Stimulated activated naive CD4-positive, alpha-beta T cell (primary cell): ENCODE measurements around the gene RCC2.
A peak's percentile ranks its signal among the peaks of the same experiment; 100 is the strongest.

ENCODE experiments used
- DNase-seq, 6 experiments: peaks; one replicate each; lab custom pipeline; 2025; lab: John Stamatoyannopoulos, UW

Gene RCC2

DNA sequence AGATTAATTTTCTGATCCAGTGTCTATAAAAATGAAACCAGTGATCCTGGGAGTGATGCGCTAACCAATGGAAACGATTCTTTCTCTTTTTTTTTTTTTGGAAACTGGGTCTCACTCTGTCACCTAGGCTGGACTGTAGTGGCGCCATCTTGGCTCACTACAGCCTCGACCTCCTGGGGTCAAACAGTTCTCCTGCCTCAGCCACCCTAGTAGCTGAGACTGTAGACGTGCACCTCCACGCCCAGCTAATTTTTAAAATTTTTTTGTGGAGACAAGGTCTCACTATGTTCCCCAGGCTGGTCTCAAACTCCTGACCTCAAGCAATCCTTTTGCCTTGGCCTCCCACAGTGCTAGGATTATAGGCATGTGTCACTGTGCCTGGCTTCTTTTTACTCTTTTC lies 3.4 kb upstream of the RCC2 start:
- DNase-seq, result no peak

DNA sequence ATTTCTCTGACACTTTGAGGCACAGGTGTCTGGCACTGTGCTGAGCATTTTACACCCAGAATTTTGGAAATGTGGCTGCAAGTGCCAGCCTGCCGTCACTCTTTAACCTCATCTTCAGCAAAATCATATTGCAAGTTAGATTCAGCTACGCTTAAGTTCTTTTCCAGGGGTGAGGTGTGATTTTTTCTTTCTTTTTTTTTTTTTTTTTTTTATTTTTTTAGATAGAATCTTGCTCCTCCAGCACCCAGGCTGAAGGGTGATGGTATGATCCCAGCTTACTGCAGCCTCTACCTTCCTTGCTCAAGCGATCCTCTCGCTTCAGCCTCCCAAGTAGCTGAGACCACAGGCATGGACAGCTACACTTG lies 2.5 kb upstream of the RCC2 start:
- no peak for DNase-seq

DNA sequence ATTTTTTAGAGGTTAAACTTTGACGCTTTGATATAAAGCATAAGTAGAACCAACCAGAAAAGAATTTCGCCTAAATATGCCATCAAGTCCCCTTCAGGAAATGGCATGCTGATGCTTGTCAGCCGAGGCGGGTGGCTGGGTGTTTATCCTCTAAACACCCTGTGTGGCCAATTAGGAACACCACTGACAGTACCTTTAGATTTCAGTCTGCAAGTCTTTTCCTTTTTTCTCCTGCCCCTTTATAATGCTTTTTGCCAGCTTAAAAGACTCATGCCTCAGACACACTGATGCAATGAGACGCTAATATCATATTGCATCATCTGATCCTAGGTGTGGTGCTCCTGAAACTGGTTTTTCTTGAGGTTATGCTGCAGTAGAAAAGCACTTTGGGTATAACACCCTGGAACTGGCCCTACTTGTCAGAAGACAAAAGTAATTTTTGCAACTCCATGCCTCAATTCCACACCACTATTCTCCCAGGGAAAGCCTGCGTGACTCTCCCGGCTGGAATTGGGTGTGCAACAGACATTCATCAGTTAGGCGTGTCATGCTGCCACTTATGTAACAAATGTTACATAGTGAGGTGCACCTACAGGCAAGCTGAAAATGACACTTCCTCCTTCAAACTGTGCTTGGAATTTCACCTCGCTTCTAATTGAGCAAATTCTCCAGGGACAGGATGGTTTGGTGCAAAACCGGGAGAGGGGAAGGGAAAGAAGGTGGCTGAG lies 2.0 kb upstream of the RCC2 start:
- DNase-seq, result no peak

DNA sequence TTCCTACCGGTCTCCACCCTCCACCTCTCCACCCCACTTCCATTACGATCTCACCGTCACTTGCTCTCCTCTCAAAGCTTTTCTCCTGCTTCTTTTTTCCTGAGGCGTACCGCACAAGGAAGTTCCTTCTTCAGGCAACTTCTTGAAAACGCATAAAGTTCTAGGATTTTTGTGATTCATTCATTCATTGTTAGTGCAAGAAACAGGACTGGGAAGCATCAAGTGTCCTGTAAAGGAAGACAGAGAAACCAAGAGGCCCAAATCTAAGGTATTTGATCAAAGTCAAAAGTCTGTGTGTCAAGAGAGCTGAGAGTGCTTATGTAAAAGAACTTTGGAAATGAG lies 1.3 kb upstream of the RCC2 start:
- no peak for DNase-seq

DNA sequence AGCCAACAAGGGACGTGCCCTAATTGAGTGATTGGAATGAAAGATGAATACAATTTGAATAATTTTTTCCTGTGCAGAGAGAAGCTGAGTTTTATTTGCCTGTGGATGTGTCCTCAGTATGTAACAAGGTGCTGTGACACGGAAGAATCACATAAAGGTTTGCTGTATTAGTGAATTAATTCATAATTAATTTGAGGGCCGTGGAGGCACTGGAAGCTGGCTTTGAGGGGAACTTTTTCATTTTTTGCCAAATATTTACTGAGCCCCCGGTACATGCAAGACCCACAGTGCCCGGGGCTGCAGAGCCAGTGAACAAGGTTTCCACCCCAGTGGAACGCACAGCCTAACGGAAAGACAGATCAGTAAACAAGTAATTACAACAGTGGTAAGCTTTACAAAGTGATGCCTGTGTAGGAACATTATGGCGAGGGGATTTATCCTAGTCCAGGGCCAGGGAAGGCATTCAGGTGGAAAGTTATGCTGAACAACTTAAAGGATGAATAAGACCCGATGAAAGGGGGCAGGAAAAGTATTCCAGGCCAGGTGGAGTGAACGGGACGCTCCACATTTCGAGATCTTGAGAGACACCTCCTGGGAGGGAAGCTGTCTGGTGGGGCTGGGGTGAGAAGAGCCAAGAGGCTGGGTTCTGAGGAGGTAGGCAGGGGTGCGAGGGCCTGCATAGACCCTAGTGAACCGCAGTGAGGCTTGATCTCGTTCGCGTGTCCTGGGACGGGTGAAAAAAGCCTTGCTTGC lies 773 bp upstream of the RCC2 start:
- DNase-seq, result no peak

DNA sequence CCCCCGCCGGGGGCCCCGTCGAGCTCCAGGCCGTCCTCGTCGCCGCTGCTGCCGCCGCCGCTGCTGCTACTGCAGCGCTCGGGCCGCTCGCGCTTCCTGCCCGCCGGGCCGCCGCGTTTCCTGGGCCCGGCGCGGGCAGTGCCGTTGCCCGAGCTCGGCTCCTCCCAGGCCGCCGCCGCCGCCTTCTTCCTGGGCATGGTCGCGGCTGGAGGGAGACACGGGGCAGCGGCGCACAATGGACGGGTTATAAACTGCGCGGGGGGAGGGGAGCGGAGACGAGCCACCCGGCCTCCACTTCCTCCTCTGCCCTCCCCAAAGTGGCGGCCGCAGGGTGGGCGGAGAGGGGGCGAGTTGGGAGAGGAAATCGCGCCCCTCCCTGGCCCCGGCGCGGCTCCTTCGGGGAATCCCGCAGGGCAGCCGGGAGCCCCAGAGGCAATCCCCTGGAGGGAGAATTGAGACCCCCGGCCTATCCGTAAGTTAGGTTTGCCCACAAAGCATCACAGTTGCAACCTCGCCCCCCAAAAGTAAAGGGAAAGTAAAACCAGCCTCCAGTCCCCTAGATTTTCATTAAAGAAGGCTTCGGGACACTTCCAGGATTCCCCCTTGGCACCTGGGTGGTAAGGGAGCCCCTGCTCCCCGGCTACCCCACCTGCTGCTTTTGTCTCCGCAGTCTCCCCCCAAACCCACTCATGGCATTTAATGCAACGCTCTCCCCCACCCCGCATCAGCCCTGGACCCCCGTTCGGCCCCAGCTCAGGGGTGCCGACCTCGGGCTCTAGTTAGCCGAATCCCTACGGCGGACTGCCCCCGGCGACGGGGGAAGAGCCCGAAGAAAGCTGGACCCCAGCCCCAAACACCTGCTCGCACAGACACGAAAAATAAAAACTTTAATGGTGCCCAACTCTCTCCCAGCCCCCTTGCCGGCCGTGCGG lies 893 bp downstream of the RCC2 start:
- peak; percentile 30 to 57 (median 46) for DNase-seq

DNA sequence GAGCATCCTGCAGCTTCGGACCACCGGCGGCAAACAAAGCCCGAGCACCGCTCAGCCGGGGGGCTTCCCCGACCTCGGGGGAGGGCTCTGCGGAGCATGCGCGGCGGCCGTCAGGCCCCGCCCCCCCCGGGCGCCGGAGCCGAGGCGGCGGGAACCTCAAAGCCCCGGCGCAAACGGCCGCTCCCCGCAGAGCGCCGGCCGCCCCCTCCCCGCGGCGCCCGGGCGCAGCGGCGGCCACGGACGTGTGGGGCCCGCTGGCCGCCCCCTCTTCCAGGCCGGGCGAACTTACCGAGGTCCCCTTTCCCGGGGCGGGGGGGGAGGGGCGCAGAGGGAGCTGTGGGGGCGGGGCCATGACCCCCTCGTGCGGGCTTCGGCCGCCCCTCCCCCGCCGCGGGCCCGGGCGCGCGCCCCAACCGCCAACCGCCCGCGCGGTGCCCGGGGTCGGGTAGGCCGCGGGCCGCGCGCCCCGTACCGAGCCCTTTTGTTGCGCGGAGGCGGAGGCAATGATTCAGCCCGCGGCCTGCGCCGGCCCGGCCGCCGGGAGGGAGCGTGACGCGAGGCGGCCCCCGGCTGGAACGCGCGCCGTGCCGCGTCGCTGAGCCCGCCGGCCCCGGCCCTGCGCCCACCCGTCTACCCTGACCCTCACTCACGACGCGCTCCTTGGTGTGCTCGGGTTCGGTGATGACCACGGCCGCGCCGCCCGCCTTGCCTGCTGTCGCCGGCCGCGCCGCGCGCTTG lies 1.7 kb downstream of the RCC2 start:
- DNase-seq, result peak; percentile 58 to 73 (median 70)

DNA sequence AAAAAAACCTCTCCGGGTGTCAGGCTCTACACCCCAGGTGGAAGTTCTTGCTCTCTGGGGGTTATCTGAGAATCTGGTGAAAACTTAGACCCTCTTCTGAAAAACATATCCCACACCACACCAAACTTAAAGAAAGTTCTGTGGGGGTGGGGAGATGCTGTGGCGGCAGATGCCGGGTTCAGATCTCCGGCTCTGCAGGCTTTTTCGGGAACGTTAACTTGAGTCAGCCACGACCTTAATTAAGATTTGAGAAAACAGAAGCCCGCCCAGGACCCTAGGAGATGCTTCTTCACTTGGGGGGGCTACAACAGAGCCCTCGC lies 2.3 kb downstream of the RCC2 start:
- no peak for DNase-seq

DNA sequence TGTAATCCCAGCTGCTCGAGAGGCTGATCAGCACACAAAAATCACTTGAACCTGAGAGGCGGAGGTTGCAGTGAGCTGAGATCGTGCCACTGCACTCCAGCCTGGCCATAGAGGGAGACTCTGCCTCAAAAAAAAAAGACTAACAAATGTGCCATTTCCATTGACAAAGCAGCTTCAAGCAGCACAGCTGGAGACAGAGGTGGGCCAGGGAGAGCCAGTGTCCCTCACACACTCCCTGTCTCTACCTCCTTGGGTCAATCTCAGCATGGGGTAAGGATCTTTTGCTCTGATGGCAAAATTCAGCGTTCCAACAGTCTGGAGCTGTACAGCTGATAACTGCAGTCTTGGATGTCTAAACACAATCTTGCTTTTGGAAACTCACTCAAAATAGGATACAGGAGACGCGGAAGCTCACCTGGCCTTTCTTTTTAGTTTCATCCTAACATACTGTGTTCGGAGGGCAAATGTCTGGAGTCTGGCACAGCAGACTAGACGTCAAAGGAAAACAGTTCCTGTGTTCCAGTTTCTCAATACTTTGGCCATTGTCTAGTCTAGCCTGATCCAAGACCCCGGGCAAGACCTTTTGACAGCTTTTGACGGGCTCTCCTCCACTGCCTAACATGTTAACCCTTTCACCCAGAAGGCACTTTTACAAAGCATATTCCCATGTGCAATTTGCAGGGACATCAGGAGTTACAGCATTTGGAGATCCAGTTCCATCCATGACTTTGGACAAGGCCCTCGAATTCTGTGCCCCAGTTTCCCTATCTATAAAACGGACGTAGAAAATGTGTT lies 2.9 kb downstream of the RCC2 start:
- no peak for DNase-seq

DNA sequence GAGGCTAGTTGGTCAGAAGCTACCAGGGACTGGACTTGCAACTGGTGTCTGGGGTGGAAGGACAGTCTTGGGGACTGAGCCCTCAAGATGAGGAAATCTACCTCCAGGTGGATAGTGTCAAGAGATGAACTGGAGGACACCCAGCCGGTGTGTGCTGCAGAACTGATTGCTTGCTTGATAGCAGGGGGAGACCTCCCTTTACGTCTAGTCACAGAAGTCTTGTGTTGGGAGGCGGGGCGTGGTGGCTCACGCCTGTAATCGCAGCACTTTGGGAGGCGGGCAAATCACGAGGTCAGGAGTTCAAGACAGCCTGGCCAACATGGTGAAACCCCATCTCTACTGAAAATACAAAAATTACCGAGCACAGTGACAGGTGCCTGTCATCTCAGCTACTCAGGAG lies 4.9 kb downstream of the RCC2 start:
- DNase-seq, result no peak

DNA sequence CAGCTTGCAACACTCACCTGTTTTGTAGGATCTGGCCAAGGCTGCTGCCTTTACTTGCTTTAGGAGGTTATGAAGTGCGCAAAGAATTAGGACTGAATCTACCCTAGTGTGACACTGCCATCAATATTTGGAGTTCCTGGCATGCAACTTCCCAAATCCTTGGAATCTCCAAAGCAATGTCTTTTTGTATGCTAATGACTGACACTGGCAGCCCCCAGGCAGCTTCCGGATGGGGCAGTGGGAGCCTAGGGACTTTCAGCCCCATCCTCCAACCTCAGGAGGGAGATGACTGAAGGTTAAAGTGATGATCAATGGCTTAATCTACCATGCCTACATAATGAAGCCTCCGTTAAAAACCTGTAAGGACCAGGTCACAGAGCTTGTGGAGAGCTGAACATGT lies 5.5 kb downstream of the RCC2 start:
- DNase-seq, result no peak

DNA sequence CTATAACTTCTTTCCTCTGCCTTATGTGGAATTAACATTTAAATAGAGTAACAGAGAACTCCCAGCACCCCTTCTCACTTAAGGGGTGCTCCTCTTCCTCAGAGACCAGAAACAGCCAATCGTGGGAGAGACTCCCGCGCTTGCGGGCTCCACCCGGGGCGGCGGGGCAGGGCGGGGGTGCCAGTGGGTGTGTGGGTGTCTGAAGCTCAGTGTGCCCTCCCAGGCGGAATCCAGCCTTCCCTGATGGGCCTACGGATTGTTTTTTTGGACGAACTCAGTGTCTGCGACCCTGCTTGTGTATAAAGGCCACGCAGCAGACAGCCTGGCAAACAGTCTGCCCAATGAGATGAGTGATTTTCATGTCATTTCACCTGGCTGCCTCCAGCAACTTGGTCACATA lies 6.2 kb downstream of the RCC2 start:
- DNase-seq, result no peak

DNA sequence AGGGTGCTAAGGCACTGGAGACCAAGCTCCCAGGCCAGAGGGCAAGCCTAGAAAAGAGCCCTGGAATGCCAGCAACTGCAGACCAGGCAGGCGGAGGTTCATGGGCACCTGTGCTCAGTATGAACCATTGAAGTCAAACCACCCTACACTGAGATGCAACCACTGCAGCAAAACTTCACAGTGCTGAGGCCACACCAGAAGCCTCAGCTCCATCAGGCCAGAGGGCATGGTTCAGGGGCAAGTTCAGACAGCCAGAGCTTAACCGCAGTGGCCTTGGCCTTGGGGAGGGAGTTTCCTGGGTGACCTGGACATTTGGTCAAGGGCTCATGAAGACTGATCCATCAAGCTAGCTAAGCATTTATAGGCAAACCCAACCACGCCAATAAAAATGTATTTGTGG lies 7.1 kb downstream of the RCC2 start:
- no peak for DNase-seq

DNA sequence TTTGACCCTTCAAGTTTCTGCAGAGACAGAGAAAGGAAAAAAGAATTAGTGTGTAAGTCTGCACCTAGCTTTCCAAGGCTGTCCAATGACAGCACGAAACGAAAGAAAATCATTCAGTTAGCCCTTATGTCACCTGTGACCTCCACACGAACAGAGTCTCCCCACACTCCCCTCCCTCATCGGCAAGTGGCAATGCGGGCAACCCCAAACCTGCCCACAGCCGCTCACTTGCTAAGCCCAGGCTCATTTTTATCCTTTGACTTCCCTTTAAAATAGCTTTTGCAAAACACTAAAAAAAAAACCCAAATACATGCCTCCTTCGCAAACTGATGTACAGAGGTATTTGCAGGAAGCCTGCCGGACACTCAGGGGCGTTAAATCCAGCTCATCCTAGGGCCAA lies 10.3 kb downstream of the RCC2 start:
- no peak for DNase-seq

DNA sequence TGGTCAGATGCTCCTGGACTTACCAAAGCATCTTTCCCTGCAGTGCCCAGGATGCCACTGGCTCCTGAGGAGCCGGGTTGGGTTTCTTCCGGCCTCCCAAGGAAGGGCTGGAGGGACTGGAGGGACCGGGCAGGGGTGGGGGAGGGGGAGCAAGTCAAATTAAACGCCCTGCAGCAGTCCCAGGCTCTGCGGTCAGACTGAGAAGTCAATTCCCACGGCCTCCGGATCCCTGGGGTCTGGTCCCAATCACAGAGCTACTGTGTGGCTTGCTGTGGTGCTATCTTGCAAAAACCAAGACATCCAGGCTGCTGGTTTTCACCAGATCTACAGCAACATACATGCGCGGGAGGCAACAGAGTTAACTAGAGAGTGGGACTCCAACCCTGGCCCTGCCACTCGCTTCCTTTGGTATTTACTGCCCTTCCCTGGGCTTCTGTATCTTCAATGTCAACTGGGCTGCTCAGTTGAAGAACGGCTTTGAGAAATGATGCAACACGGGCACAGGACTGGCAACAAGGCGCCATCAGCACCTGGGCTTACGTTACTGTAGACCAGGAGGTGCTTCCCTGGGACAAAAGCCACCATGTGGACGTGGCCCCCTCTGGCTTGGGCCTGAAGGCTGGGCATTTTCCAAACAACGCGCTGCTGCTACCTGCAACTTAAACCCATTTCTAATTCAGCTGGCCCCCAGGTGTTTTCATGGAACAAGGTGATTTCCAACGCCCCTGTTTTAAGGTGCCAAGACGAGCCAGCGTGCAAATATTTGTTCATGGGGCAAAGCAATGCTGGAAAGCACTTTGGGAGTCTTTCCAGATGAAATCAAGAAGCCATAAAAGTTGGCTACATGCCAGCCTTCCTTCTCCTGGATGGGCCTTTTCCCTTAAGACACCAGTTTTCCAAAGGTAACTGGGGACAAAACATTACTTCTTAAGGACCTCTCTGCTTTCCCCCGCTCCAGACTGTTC lies 11.5 kb downstream of the RCC2 start:
- DNase-seq, result no peak

DNA sequence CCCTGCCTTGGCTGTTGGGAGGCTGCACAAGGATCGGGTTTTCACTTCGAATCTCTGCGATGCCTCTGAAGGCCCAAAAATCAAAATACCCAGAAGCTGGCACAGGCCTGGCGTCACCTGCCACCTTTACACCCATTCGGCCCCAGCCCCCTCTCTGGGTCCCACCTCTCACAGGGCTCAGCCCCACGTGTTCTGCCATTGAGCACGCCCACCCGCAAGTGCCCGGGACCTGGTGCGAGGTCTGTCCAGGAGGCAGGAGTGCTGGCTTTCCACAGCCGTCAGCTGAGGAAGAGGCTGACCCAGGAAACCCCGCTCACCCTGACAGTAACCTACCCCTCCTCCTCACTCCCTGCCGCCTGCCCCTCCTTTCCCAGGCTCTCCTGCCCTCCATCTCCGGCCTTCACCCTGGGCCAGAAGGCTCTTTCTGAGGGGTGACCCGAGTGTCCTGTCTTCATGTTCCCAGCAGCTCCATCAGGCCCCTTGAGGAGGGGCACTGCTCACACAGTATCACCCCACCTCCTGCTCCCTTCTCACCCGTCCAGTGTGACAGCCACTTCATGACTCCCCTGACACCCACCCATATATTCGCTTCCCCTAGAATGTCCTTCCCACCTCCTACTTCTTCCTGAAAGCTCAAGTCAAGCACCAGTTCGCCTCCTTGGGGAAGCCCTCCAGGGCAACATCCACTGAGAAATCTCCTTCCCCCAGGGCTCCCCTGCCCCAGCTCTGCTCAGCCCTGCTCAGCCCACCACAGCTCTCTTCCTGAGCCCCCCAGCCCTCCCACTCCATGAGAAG lies 13.5 kb downstream of the RCC2 start:
- no peak for DNase-seq

DNA sequence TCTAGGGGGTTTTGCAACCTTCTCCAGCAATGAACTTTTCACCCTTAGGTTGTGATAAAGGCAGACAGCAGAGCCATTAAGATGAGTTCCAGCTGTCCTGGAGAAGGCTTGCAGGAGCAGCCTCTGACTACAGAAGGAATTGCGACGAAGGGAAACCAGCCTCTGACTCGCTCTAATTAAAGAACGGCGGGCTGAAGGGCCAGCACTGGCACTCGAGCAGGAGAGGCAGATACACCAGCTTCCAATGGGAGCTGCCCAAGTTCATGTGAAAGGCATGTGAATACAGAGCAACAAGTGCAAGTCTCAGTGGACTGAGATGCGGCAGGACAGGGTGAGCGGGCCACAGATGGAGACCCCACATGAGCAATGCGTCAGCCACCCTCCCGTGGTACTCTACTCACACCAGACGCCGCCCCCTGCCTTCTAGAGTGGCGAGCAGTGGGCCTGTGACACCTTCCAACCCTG lies 15.7 kb downstream of the RCC2 start:
- no peak for DNase-seq

DNA sequence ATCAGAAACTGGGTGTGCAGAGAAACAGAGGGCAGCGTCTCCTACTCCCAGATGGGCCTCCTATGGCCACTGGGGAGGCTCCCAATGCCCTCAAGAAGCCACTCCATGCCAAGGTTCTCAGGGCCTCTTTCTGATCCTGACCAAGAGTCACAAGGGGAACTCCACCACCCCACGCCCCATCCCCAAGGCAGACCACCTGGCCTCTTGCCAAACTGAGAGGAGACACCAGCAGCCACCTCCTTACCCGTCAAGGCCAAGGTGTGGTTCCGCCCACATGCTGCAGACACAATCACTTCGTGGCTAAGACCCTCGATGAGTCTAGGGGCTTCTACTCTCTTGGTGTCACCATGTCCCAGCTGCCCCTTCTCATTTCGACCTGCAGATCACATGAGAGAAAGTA lies 17.0 kb downstream of the RCC2 start:
- no peak for DNase-seq

DNA sequence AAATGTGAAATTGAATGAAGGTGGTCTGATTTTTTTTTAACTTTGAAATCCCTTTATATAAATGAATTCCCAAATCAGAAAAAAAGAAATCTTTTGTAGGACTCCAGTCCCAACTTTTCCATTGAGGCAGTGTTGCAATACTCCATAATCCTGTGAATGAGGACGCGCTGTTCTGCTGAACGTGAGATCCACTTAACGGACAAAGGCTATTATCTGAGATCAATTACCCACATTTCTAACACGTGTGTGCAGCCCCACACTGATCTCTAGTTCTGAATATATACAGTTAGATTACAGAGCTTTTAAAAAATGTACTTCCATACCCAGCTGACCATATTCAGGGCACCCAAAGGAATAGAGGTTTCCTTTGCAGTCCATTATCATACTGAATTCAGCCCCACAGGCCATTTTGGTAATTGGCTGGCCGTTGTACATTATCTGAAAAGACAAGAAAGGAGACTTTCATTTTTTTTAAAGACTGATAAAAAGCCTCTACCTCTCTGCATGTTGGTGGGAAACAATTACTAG lies 19.0 kb downstream of the RCC2 start:
- DNase-seq, result no peak
